ENCODE results near the gene BOD1.

GRCh38 chr5:173663352-173664153 is 47.1 kb upstream of the BOD1 start:
- TF ChIP-seq POLR2AphosphoS5 (IDR thresholded peaks at IDR 0.05; ENCODE audit: borderline replicate concordance, low read depth, low read length) = no peak
- no peak for TF ChIP-seq EZH2 (IDR thresholded peaks at IDR 0.05)
- TF ChIP-seq FOXP2 (optimal IDR thresholded peaks at IDR 0.05; ENCODE audit: control extremely low read depth, extremely low read length, insufficient read depth) = no peak

Data from SK-N-MC (cell line).